K562 (cell line): ENCODE results near the gene NSMCE1.
"Not testable (repeated sequence)": the region's sequence is repeated elsewhere in the genome, so short reads cannot be mapped to it uniquely, and the experiment has no call there.

ENCODE experiments used
- CBX3 ChIP-seq, 2 experiments: IDR thresholded peaks; 1 replicate in 1 of 2; 2 replicates in 1 of 2; pipeline ENCODE4 v1.6.1; 2012; ENCODE audit warnings: inconsistent platforms in 2 of 2, low read length in 2 of 2, borderline replicate concordance in 1 of 2, control low read depth in 1 of 2
- CTCF ChIP-seq, 3 experiments: IDR thresholded peaks in 2 of 3; conservative IDR thresholded peaks in 1 of 3; 2 replicates each; pipeline ENCODE4 v1.5.1; 2011 to 2012; ENCODE audit warnings: low read length in 3 of 3, mild to moderate bottlenecking in 3 of 3, control low read depth in 2 of 3, improper control_type of control experiment in 1 of 3, inconsistent platforms in 1 of 3, low read depth in 1 of 3, mixed read lengths in 1 of 3, moderate library complexity in 1 of 3; ENCODE audit not compliant: insufficient read depth in 2 of 3
- E2F8 ChIP-seq: fragments of 450-650 bp; IDR thresholded peaks from 2 replicates; pipeline ENCODE4 v1.7.1; 2018; ENCODE audit warnings: mild to moderate bottlenecking, low read depth; ENCODE audit not compliant: partially characterized antibody
- HCFC1 ChIP-seq: IDR thresholded peaks from 2 replicates; pipeline ENCODE4 v1.6.1; 2012; ENCODE audit warnings: low read depth, low read length, improper control_type of control experiment
- NCOA6 ChIP-seq: fragments of 450-650 bp; IDR thresholded peaks from 2 replicates; pipeline ENCODE4 v1.6.1; 2017; ENCODE audit warnings: mild to moderate bottlenecking
- POLR2AphosphoS5 ChIP-seq: IDR thresholded peaks from 2 replicates; pipeline ENCODE4 v1.6.1; 2011; ENCODE audit warnings: mild to moderate bottlenecking, low read depth, low read length, moderate library complexity; ENCODE audit not compliant: control insufficient read depth, insufficient read depth
- REST ChIP-seq, 2 experiments: fragments of 450-650 bp; formaldehyde crosslinking in 1 of 2; IDR thresholded peaks; 2 replicates each; pipeline versions ENCODE4 v1.4.0 to v1.6.1; 2014 to 2020; ENCODE audit warnings: mild to moderate bottlenecking in 2 of 2, borderline replicate concordance in 1 of 2, low read depth in 1 of 2
- SFPQ ChIP-seq: fragments of 200-400 bp; formaldehyde crosslinking; IDR thresholded peaks from 2 replicates; pipeline ENCODE4 v1.6.1; 2017; ENCODE audit warnings: mild to moderate bottlenecking, low read depth, low read length, moderate library complexity
- SREBF1 ChIP-seq: fragments of 150-350 bp; IDR thresholded peaks from 2 replicates; pipeline ENCODE4 v1.6.1; 2014; ENCODE audit warnings: antibody characterized with exemption, low read depth, low read length, borderline replicate concordance
- ZBTB26 ChIP-seq: fragments of 450-650 bp; formaldehyde crosslinking; IDR thresholded peaks from 2 replicates; pipeline ENCODE4 v1.4.0; 2022; ENCODE audit warnings: missing genetic modification characterization
- ZNF232 ChIP-seq: sonication (generic); formaldehyde crosslinking; IDR thresholded peaks from 2 replicates; pipeline ENCODE4 v1.8.0; 2022; ENCODE audit warnings: mild to moderate bottlenecking, missing genetic modification reagents

GRCh38 chr16:27272697-27273096 is 4.1 kb upstream of the NSMCE1 start:
- TF ChIP-seq CBX3 (IDR thresholded peaks at IDR 0.05; ENCODE audit: borderline replicate concordance in 1 of 2, low read length in 2 of 2); SFPQ; NCOA6; CTCF (IDR thresholded peaks at IDR 0.05 in 2 of 3, conservative IDR thresholded peaks at IDR 0.05 in 1 of 3; ENCODE audit: insufficient read depth in 2 of 3, low read depth in 1 of 3, low read length in 3 of 3); SREBF1; POLR2AphosphoS5; REST (IDR thresholded peaks at IDR 0.05; ENCODE audit: borderline replicate concordance); REST (CRISPR knock-in tag; IDR thresholded peaks at IDR 0.05; ENCODE audit: low read depth); ZBTB26 (CRISPR knock-in tag); E2F8; ZNF232; HCFC1: not testable (repeated sequence)
